ENCODE measurements around the gene KIAA1217. TPM values are rescaled to one million over a fixed set of nuclear protein-coding genes. Genes with fewer than 3 reads are reported as not detected.
A peak's percentile ranks its signal among the peaks of the same experiment; 100 is the strongest.

KIAA1217 gene
- total and polyA plus RNA-seq, 2 of the 8 experiments (the other 6 are each of a cell fraction or from before 2014, with no cell fraction given): 4.5 to 15.6 TPM

DNA sequence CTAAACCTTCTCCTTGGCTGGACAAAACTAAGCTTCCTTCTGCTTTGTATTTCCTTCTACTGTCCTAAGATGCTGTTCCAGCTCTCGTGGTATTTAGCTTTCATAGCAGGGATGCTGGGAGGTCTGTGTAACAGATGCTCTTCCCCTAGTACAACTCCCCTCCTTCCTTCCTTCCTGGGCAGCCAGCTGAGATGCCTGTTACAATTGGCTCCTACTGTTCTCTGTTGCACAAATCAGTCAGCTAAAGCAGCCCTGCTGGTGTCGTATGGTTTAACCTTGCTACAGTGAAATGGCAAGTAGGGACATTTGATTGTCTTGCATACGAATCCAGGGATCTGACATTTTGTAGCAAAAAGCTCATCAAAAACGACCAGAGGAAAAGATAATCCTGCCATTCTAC is 371.0 kb downstream of the KIAA1217 start:
- Histone ChIP-seq H4K20me1 (replicated peaks in 1 of 2; ENCODE audit: control insufficient read depth in 1 of 2, insufficient read depth in 2 of 2, low read length in 2 of 2) (no peaks in the 10 kb centered on the region), H3K79me1 (ENCODE audit: low read depth, low read length) (no peaks in the 10 kb centered on the region), H3K14ac (ENCODE audit: insufficient read length) (no peak overlapping the region), H2AK5ac (ENCODE audit: low read depth, low read length) (no peak overlapping the region), H3K27me3 (replicated peaks in 1 of 4; ENCODE audit: control insufficient read depth in 3 of 4, extremely low read depth in 1 of 4, insufficient read depth in 3 of 4, low read length in 3 of 4) (peaks cover 0 to 1% (median 0%) of the 10 kb centered on the region in 4 experiments; a peak in 1 of 7 replicates), H3K23ac (ENCODE audit: insufficient read length) (no peak overlapping the region), H2BK12ac (ENCODE audit: low read depth, low read length) (no peak overlapping the region), H3K9ac (replicated peaks in 1 of 4; ENCODE audit: extremely low read depth in 1 of 4, low read depth in 3 of 4, low read length in 3 of 4) (no peak overlapping the region), H4K5ac (ENCODE audit: insufficient read length, low read depth, low read length) (no peak overlapping the region), H3K9me3 (ENCODE audit: insufficient read depth in 2 of 2, low read depth in 1 of 2, low read length in 1 of 2) (no peaks in the 10 kb centered on the region), H3K4me3 (ENCODE audit: extremely low read depth in 1 of 4, insufficient read depth in 2 of 4, low read depth in 3 of 4, low read length in 4 of 4) (no peak overlapping the region), H3K79me2 (ENCODE audit: control insufficient read depth in 1 of 2, insufficient read depth in 2 of 2, low read length in 2 of 2) (no peaks in the 10 kb centered on the region), H2BK120ac (replicated peaks; ENCODE audit: low read depth, low read length) (no peak overlapping the region), H3K4me2 (ENCODE audit: insufficient read depth in 1 of 2, low read depth in 2 of 2, low read length in 2 of 2) (no peak overlapping the region), H3K56ac (replicated peaks; ENCODE audit: insufficient read length, low read depth, low read length) (no peak overlapping the region), H3K18ac (ENCODE audit: extremely low read depth, low read length) (no peak overlapping the region), H3K36me3 (ENCODE audit: control insufficient read depth in 2 of 4, insufficient read depth in 4 of 4, low read length in 3 of 4) (peaks cover 0 to 4% (median 1%) of the 10 kb centered on the region in 4 experiments; a peak in 1 of 8 replicates), H2BK20ac (ENCODE audit: low read length) (no peak overlapping the region), H2AFZ (ENCODE audit: low read length) (no peak overlapping the region), H2BK5ac (ENCODE audit: low read depth, low read length) (no peak overlapping the region), H3K4me1 (replicated peaks in 1 of 4; ENCODE audit: control insufficient read depth in 3 of 4, insufficient read depth in 4 of 4, low read length in 3 of 4) (no peaks in the 10 kb centered on the region; a peak in 2 of 7 replicates), H4K91ac (replicated peaks; ENCODE audit: insufficient read length, low read length) (no peak overlapping the region), H4K8ac (ENCODE audit: extremely low read depth, insufficient read depth, low read length) (no peak overlapping the region), H3K27ac (ENCODE audit: low read depth, low read length) (no peak overlapping the region), H3K23me2 (ENCODE audit: low read depth, low read length) (no peaks in the 10 kb centered on the region), H2BK15ac (ENCODE audit: low read length) (no peak overlapping the region), H3K4ac (replicated peaks; ENCODE audit: insufficient read length, low read depth, low read length) (no peak overlapping the region)
- peak; percentile 60 for FAIRE-seq
- WGBS, 2 experiments (ENCODE audit: extremely low coverage in 1 of 2, insufficient coverage in 1 of 2, insufficient read length in 1 of 2, insufficient replicate concordance in 2 of 2, low coverage in 1 of 2, low lambda C conversion rate in 2 of 2, missing lambda C conversion rate in 1 of 2): 60% methylated on average over 4 of the region's 4 CpGs; no CpG with 5 or more reads in 1 of the 2 experiments
- DNase-seq (ENCODE audit: low read depth in 1 of 2, low spot score in 2 of 2): no peak
- ChIA-PET CTCF (ENCODE audit: partially characterized antibody) (interaction anchor here (0.9 to 1.2 kb wide), 3 partner anchors 11 to 647 kb away, joined by 3 to 5 read pairs (median 3); no protein-coding TSS in a partner anchor), POLR2A (ENCODE audit: partially characterized antibody) (interaction anchor here (1.4 kb wide), 1 partner anchor 10 kb away, joined by 3 read pairs; no protein-coding TSS in a partner anchor)
- no peak for TF ChIP-seq POLR2AphosphoS5 (IDR thresholded peaks at IDR 0.05; ENCODE audit: low read depth, low read length)
- TF ChIP-seq CTBP2 (IDR thresholded peaks at IDR 0.05; ENCODE audit: borderline replicate concordance, insufficient read depth, insufficient read length, low read length): no peak
- TF ChIP-seq TEAD4 (IDR thresholded peaks at IDR 0.05; ENCODE audit: low read depth, low read length): no peak
- no peak for TF ChIP-seq PHF8 (conservative IDR thresholded peaks at IDR 0.05; ENCODE audit: low read depth, low read length)
- no peak for TF ChIP-seq RAD21 (IDR thresholded peaks at IDR 0.05 in 1 of 2, conservative IDR thresholded peaks at IDR 0.05 in 1 of 2; ENCODE audit: low read depth in 2 of 2, low read length in 2 of 2)
- TF ChIP-seq ATF3 (IDR thresholded peaks at IDR 0.05; ENCODE audit: insufficient read depth, low read depth, low read length): no peak
- no peak for TF ChIP-seq POU5F1 (IDR thresholded peaks at IDR 0.05; ENCODE audit: low read depth, low read length)
- no peak for TF ChIP-seq HDAC6 (IDR thresholded peaks at IDR 0.05; ENCODE audit: low read depth, low read length)
- no peak for TF ChIP-seq EP300 (IDR thresholded peaks at IDR 0.05; ENCODE audit: borderline replicate concordance in 1 of 2, low read depth in 2 of 2, low read length in 2 of 2)
- TF ChIP-seq SP4 (IDR thresholded peaks at IDR 0.05; ENCODE audit: low read length): no peak

Data from H1 (cell line).